HepG2 (cell line): ENCODE results near the gene SBNO1. TPM values are rescaled to one million over a fixed set of nuclear protein-coding genes. Genes with fewer than 3 reads are reported as not detected.

Experiments used
- CBX5 ChIP-seq: sonication (generic); formaldehyde crosslinking; IDR thresholded peaks from 2 replicates; pipeline ENCODE4 v1.4.0; 2020; ENCODE audit warnings: missing genetic modification reagents, borderline replicate concordance
- CCDC6 ChIP-seq: sonication (generic); formaldehyde crosslinking; IDR thresholded peaks from 2 replicates; pipeline ENCODE4 v1.8.1; 2022; ENCODE audit warnings: mild to moderate bottlenecking, missing genetic modification reagents, moderate library complexity
- CENPBD1 ChIP-seq: sonication (generic); formaldehyde crosslinking; IDR thresholded peaks from 2 replicates; pipeline ENCODE4 v1.8.0; 2022; ENCODE audit warnings: missing genetic modification reagents, low read depth, mild to moderate bottlenecking, borderline replicate concordance
- DR1 ChIP-seq: sonication (generic); formaldehyde crosslinking; IDR thresholded peaks from 2 replicates; pipeline ENCODE4 v1.8.0; 2021; ENCODE audit warnings: mild to moderate bottlenecking, missing genetic modification reagents, inconsistent platforms
- ELF3 ChIP-seq: IDR thresholded peaks from 2 replicates; pipeline ENCODE4 v1.6.1; 2016; ENCODE audit warnings: missing genetic modification reagents, missing compliant biosample characterization
- FOSL2 ChIP-seq: sonication (generic); formaldehyde crosslinking; IDR thresholded peaks from 2 replicates; pipeline ENCODE4 v1.4.0; 2020; ENCODE audit warnings: missing genetic modification reagents
- LRRFIP1 ChIP-seq: sonication (generic); formaldehyde crosslinking; conservative IDR thresholded peaks from 2 replicates; pipeline ENCODE4 v1.4.0; 2020; ENCODE audit warnings: missing genetic modification reagents
- PAF1 ChIP-seq: IDR thresholded peaks from 2 replicates; pipeline ENCODE4 v1.6.1; 2016; ENCODE audit warnings: missing genetic modification reagents, missing compliant biosample characterization
- PHB2 ChIP-seq: fragments of 450-650 bp; IDR thresholded peaks from 2 replicates; pipeline ENCODE4 v1.6.1; 2018; ENCODE audit not compliant: partially characterized antibody
- RFX1 ChIP-seq: fragments of 450-650 bp; IDR thresholded peaks from 2 replicates; pipeline ENCODE4 v1.6.1; 2017
- SIN3B ChIP-seq: fragments of 150-350 bp; IDR thresholded peaks from 2 replicates; pipeline ENCODE4 v1.6.1; 2014; ENCODE audit warnings: low read length
- SMAD3 ChIP-seq: sonication (generic); formaldehyde crosslinking; IDR thresholded peaks from 2 replicates; pipeline ENCODE4 v1.4.0; 2020; ENCODE audit warnings: missing genetic modification reagents
- SMARCE1 ChIP-seq: fragments of 450-650 bp; IDR thresholded peaks from 2 replicates; pipeline ENCODE4 v1.6.1; 2017; ENCODE audit warnings: borderline replicate concordance
- SP5 ChIP-seq: IDR thresholded peaks from 2 replicates; pipeline ENCODE4 v1.6.1; 2016; ENCODE audit warnings: low read depth, borderline replicate concordance
- TCF7 ChIP-seq: sonication (generic); IDR thresholded peaks from 2 replicates; pipeline ENCODE4 v1.6.1; 2016; ENCODE audit warnings: antibody characterized with exemption, low read depth
- ZNF124 ChIP-seq: sonication (generic); formaldehyde crosslinking; IDR thresholded peaks from 2 replicates; pipeline ENCODE4 v1.4.0; 2020; ENCODE audit warnings: missing genetic modification reagents
- ZNF282 ChIP-seq: fragments of 450-650 bp; IDR thresholded peaks from 2 replicates; pipeline ENCODE4 v1.6.1; 2018; ENCODE audit not compliant: partially characterized antibody
- ZNF292 ChIP-seq: sonication (generic); formaldehyde crosslinking; IDR thresholded peaks from 2 replicates; pipeline ENCODE4 v1.8.1; 2022; ENCODE audit warnings: mild to moderate bottlenecking, low read depth, missing genetic modification reagents, borderline replicate concordance
- ZNF343 ChIP-seq: sonication (generic); formaldehyde crosslinking; IDR thresholded peaks from 2 replicates; pipeline ENCODE4 v1.4.0; 2020; ENCODE audit warnings: mild to moderate bottlenecking, missing genetic modification reagents
- ZNF552 ChIP-seq: sonication (generic); formaldehyde crosslinking; IDR thresholded peaks from 2 replicates; pipeline ENCODE4 v1.9.0; 2022; ENCODE audit warnings: missing genetic modification reagents, mild to moderate bottlenecking, borderline replicate concordance
- ZNF740 ChIP-seq: sonication (generic); formaldehyde crosslinking; IDR thresholded peaks from 2 replicates; pipeline ENCODE4 v1.4.0; 2020; ENCODE audit warnings: missing genetic modification reagents
- polyA plus RNA-seq, 8 experiments: library from polyadenylated mRNA; depleted of rRNA in 3 of 8; stranded (reverse) in 7 of 8; unstranded in 1 of 8; fragments of >200 nt; fragmentation: Illumina TruSeq in 4 of 8; extraction: Trizol in 4 of 8; gene quantifications; 2 replicates each; pipeline versions ENCODE4 v1.2.1 to v1.2.3, GENCODE V29; 2011 to 2016; ENCODE audit warnings: low read depth in 4 of 8, missing spikeins in 1 of 8, mixed read lengths in 1 of 8; ENCODE audit not compliant: insufficient read depth in 1 of 8
- total RNA-seq, 5 experiments: library from RNA; depleted of rRNA; stranded (reverse); fragments of >200 nt; fragmentation: Illumina TruSeq; extraction: Trizol; gene quantifications; 2 replicates each; pipeline ENCODE4 v1.2.3, GENCODE V29; 2016; ENCODE audit warnings: low read depth in 1 of 5
- TF ChIP-seq, protein P1 (sequence below): sonication (generic); formaldehyde crosslinking; IDR thresholded peaks from 2 replicates; pipeline ENCODE4 v1.5.0; 2020; ENCODE audit warnings: mild to moderate bottlenecking, low read depth, missing genetic modification reagents, borderline replicate concordance
- TF ChIP-seq, protein P2 (sequence below): sonication (generic); formaldehyde crosslinking; IDR thresholded peaks from 2 replicates; pipeline ENCODE4 v1.5.1; 2020; ENCODE audit warnings: mild to moderate bottlenecking, missing genetic modification reagents
- TF ChIP-seq, protein P3 (sequence below): sonication (generic); formaldehyde crosslinking; IDR thresholded peaks from 2 replicates; pipeline ENCODE4 v1.9.0; 2022; ENCODE audit warnings: low read depth, missing genetic modification reagents

SBNO1 gene
- total and polyA plus RNA-seq, 2 of the 13 experiments (the other 11 are each of a cell fraction or from before 2014, with no cell fraction given) = 10.9 to 40.2 TPM

DNA sequence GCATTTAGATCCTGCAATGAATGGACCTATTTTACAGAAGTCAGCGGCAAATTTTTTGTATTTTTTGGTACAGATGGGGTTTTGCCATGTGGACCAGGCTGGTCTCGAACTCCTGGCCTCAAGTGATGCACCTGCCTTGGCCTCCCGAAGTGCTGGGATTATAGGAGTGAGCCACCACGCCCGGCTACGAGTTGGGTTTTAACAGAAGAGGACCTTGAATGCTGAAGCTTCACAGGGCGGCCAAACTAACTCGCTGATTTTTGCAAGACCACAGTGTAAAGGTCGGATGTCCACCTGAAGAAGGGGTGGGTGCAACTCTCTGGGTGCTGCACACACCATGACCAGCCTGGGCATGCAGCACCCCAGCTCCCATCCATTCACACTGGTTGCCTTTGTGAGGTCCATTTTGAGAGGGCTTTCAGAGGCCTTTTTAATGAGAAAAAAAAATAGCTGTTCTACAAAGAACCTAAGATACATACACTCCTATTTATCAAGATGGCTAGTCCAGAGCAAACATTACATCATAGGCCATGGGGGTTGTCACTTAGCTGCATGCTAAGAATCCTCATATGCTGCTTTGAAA lies 71.4 kb downstream of the SBNO1 start (continued):
- no peak for TF ChIP-seq ZNF124 (CRISPR knock-in tag)
- peak; percentile 53; the same call in 1 of the 2 replicates for TF ChIP-seq ZNF292 (CRISPR knock-in tag)
- TF ChIP-seq CENPBD1 (CRISPR knock-in tag) = no peak
- TF ChIP-seq RFX1 = no peak
- no peak for TF ChIP-seq SMAD3
- TF ChIP-seq FOSL2 (CRISPR knock-in tag) = peak; percentile 20; the same call in 1 of the 2 replicates
- TF ChIP-seq, protein P1, sequence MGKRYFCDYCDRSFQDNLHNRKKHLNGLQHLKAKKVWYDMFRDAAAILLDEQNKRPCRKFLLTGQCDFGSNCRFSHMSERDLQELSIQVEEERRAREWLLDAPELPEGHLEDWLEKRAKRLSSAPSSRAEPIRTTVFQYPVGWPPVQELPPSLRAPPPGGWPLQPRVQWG (CRISPR knock-in tag) = no peak
- TF ChIP-seq ZNF282 = no peak
- no peak for TF ChIP-seq CBX5 (CRISPR knock-in tag)
- no peak for TF ChIP-seq ZNF552 (CRISPR knock-in tag)
- no peak for TF ChIP-seq ZNF740
- no peak for TF ChIP-seq PAF1 (CRISPR knock-in tag)
- TF ChIP-seq SMARCE1 = no peak
- 0 out of 2 replicates have a peak, but pooled peaks have one; percentile 18 for TF ChIP-seq CCDC6 (CRISPR knock-in tag)
- TF ChIP-seq SIN3B = no peak
- TF ChIP-seq SP5 (CRISPR knock-in tag) = no peak
- no peak for TF ChIP-seq LRRFIP1 (CRISPR knock-in tag)
- TF ChIP-seq, protein P2, sequence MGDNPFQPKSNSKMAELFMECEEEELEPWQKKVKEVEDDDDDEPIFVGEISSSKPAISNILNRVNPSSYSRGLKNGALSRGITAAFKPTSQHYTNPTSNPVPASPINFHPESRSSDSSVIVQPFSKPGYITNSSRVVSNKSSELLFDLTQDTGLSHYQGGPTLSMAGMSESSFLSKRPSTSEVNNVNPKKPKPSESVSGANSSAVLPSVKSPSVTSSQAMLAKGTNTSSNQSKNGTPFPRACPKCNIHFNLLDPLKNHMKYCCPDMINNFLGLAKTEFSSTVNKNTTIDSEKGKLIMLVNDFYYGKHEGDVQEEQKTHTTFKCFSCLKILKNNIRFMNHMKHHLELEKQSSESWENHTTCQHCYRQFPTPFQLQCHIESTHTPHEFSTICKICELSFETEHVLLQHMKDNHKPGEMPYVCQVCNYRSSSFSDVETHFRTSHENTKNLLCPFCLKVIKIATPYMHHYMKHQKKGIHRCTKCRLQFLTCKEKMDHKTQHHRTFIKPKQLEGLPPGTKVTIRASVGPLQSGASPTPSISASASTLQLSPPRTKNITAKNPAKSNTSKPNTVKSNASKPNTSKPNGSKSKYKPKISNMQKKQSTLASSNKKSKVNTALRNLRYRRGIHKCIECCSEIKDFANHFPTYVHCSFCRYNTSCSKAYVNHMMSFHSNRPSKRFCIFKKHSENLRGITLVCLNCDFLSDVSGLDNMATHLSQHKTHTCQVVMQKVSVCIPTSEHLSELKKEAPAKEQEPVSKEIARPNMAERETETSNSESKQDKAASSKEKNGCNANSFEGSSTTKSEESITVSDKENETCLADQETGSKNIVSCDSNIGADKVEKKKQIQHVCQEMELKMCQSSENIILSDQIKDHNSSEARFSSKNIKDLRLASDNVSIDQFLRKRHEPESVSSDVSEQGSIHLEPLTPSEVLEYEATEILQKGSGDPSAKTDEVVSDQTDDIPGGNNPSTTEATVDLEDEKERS = peak; percentile 62; the same call in 1 of the 2 replicates
- TF ChIP-seq DR1 (CRISPR knock-in tag) = no peak
- no peak for TF ChIP-seq ELF3 (CRISPR knock-in tag)
- no peak for TF ChIP-seq PHB2
- TF ChIP-seq TCF7 = no peak
- peak; percentile 98 for TF ChIP-seq ZNF343
- TF ChIP-seq, protein P3, sequence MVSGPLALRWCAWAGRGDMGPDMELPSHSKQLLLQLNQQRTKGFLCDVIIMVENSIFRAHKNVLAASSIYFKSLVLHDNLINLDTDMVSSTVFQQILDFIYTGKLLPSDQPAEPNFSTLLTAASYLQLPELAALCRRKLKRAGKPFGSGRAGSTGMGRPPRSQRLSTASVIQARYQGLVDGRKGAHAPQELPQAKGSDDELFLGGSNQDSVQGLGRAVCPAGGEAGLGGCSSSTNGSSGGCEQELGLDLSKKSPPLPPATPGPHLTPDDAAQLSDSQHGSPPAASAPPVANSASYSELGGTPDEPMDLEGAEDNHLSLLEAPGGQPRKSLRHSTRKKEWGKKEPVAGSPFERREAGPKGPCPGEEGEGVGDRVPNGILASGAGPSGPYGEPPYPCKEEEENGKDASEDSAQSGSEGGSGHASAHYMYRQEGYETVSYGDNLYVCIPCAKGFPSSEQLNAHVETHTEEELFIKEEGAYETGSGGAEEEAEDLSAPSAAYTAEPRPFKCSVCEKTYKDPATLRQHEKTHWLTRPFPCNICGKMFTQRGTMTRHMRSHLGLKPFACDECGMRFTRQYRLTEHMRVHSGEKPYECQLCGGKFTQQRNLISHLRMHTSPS (CRISPR knock-in tag) = no peak
